ENCODE results near the gene MPPED1. TPM values are rescaled to one million over a fixed set of nuclear protein-coding genes. Genes with fewer than 3 reads are reported as not detected.

Gene MPPED1
- total RNA-seq, 1 experiment from 2014 or later: 0.28 TPM

DNA sequence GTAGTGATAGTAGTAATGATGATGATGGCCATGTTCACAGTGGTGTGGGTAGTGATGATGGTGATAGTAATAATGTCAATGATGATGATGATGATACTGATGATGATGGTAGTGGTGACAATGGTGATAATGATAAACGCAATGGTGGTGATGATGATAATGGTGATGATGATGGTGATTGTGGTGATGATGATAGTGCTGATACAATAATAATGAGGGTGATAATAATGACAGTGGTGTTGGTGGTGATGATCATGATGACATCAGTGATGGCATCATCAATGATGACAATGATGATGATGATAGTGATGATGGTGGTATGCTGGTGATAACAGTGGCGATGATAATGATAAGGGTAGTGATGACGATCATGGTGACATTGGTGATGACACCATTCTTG, 92.3 kb downstream of the MPPED1 start:
- no peak overlapping the region for H2BK12ac ChIP-seq (ENCODE audit: insufficient read length, low read depth, low read length)
- H3K9me3 ChIP-seq (ENCODE audit: control insufficient read depth, low read depth, low read length): no peaks in the 10 kb centered on the region
- no peaks in the 10 kb centered on the region for H3K23me2 ChIP-seq (ENCODE audit: insufficient read length, low read depth, low read length, poor library complexity, severe bottlenecking)
- H2AK5ac ChIP-seq (ENCODE audit: insufficient read length, low read length): no peak overlapping the region
- H4K91ac ChIP-seq (ENCODE audit: insufficient read length, low read depth, low read length): no peak overlapping the region
- Mint-ChIP-seq H3K27me3 (ENCODE audit: low read depth) (peaks cover 10% of the 10 kb centered on the region), H3K4me3 (no peak overlapping the region), H3K4me1 (no peaks in the 10 kb centered on the region), H3K9me3 (peaks cover 0 to 6% of the 10 kb centered on the region in 2 experiments; a peak in 3 of 5 replicates), H3K27ac (no peak overlapping the region), H3K36me3 (ENCODE audit: insufficient read depth in 1 of 3, low read depth in 3 of 3) (peaks cover 0 to 2% (median 0%) of the 10 kb centered on the region in 3 experiments; a peak in 1 of 7 replicates)
- no peak overlapping the region for H4K8ac ChIP-seq (replicated peaks; ENCODE audit: insufficient read length, low read depth, low read length)
- H2BK15ac ChIP-seq (ENCODE audit: low read depth, low read length): no peak overlapping the region
- H3T11ph ChIP-seq (ENCODE audit: low read length): no peak overlapping the region
- no CpG with 5 or more reads among the region's 3 CpGs for WGBS (ENCODE audit: extremely low coverage, insufficient read length, low lambda C conversion rate)
- no peak overlapping the region for H3K18ac ChIP-seq (ENCODE audit: insufficient read length, low read depth, low read length)
- no peak for DNase-seq
- H3K14ac ChIP-seq (ENCODE audit: insufficient read depth, low read length): no peak overlapping the region
- H2BK20ac ChIP-seq (ENCODE audit: low read depth, low read length, poor library complexity, severe bottlenecking): no peak overlapping the region
- H3K79me2 ChIP-seq (ENCODE audit: insufficient read depth, low read length): no peaks in the 10 kb centered on the region
- H3K4me1 ChIP-seq (ENCODE audit: insufficient read depth, low read length): no peaks in the 10 kb centered on the region
- H3K27me3 ChIP-seq (ENCODE audit: insufficient read depth, low read length): no peaks in the 10 kb centered on the region
- H3K9ac ChIP-seq (ENCODE audit: extremely low read depth, insufficient read length, low read length): no peak overlapping the region
- no peak overlapping the region for H3K56ac ChIP-seq (ENCODE audit: insufficient read length, low read depth, low read length)
- no peak overlapping the region for H3K4ac ChIP-seq (ENCODE audit: low read depth, low read length)
- no peaks in the 10 kb centered on the region for H3K79me1 ChIP-seq (ENCODE audit: insufficient read depth, low read depth, low read length, poor library complexity, severe bottlenecking)
- H3K27ac ChIP-seq (ENCODE audit: insufficient read length, low read depth, low read length): no peak overlapping the region
- no peak overlapping the region for H2BK5ac ChIP-seq (ENCODE audit: insufficient read length, low read length)
- H2AFZ ChIP-seq (ENCODE audit: low read length): no peak overlapping the region
- no peak overlapping the region for H4K5ac ChIP-seq (ENCODE audit: insufficient read length, low read depth, low read length)
- H3K4me2 ChIP-seq (ENCODE audit: insufficient read depth, insufficient read length, low read length): no peak overlapping the region
- no peak overlapping the region for H2BK120ac ChIP-seq (ENCODE audit: low read depth, low read length, poor library complexity, severe bottlenecking)
- H4K20me1 ChIP-seq (ENCODE audit: control insufficient read depth, insufficient read depth, insufficient read length): no peaks in the 10 kb centered on the region
- no peak overlapping the region for H3K23ac ChIP-seq (ENCODE audit: insufficient read length, low read depth, low read length)
- TF ChIP-seq, protein P1, sequence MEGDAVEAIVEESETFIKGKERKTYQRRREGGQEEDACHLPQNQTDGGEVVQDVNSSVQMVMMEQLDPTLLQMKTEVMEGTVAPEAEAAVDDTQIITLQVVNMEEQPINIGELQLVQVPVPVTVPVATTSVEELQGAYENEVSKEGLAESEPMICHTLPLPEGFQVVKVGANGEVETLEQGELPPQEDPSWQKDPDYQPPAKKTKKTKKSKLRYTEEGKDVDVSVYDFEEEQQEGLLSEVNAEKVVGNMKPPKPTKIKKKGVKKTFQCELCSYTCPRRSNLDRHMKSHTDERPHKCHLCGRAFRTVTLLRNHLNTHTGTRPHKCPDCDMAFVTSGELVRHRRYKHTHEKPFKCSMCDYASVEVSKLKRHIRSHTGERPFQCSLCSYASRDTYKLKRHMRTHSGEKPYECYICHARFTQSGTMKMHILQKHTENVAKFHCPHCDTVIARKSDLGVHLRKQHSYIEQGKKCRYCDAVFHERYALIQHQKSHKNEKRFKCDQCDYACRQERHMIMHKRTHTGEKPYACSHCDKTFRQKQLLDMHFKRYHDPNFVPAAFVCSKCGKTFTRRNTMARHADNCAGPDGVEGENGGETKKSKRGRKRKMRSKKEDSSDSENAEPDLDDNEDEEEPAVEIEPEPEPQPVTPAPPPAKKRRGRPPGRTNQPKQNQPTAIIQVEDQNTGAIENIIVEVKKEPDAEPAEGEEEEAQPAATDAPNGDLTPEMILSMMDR (conservative IDR thresholded peaks at IDR 0.05): no peak

Measured in H9 (cell line).